Activated naive CD4-positive, alpha-beta T cell treated with anti-CD3 and anti-CD28 coated beads, Interleukin-2, amount 50 U/mL, for 24 hours (primary cell): ENCODE measurements around the gene DDX24.

Experiments used
- H3K27ac Mint-ChIP-seq: one replicate; pipeline ENCODE4 v1.8.0; 2021; ENCODE audit warnings: mild to moderate bottlenecking, mixed read lengths
- H3K27me3 Mint-ChIP-seq: one replicate; pipeline ENCODE4 v1.8.0; 2021; ENCODE audit warnings: mixed read lengths
- H3K36me3 Mint-ChIP-seq: one replicate; pipeline ENCODE4 v1.8.0; 2021; ENCODE audit warnings: mixed read lengths
- H3K4me1 Mint-ChIP-seq: one replicate; pipeline ENCODE4 v1.8.0; 2021; ENCODE audit warnings: mixed read lengths
- H3K4me3 Mint-ChIP-seq: one replicate; pipeline ENCODE4 v1.8.0; 2021; ENCODE audit warnings: mild to moderate bottlenecking, mixed read lengths
- H3K9me3 Mint-ChIP-seq: one replicate; pipeline ENCODE4 v1.8.0; 2021; ENCODE audit warnings: mixed read lengths

Gene DDX24

GRCh38 chr14:94119071-94119470 is 38.1 kb upstream of the DDX24 start:
- peaks cover 17% of the 10 kb centered on the region for H3K9me3 Mint-ChIP-seq
- no peaks in the 10 kb centered on the region for H3K4me1 Mint-ChIP-seq
- H3K27ac Mint-ChIP-seq: no peak overlapping the region
- H3K36me3 Mint-ChIP-seq: peaks cover 6% of the 10 kb centered on the region
- no peak overlapping the region for H3K4me3 Mint-ChIP-seq
- peaks cover 16% of the 10 kb centered on the region for H3K27me3 Mint-ChIP-seq

GRCh38 chr14:94117856-94118255 is 36.9 kb upstream of the DDX24 start:
- Mint-ChIP-seq H3K9me3 (peaks cover 14% of the 10 kb centered on the region), H3K36me3 (peaks cover 6% of the 10 kb centered on the region), H3K4me1 (no peaks in the 10 kb centered on the region), H3K4me3 (no peak overlapping the region), H3K27me3 (peaks cover 16% of the 10 kb centered on the region), H3K27ac (no peak overlapping the region)

GRCh38 chr14:94116701-94117100 is 35.7 kb upstream of the DDX24 start:
- Mint-ChIP-seq H3K27me3 (peaks cover 16% of the 10 kb centered on the region), H3K9me3 (peaks cover 8% of the 10 kb centered on the region), H3K36me3 (peaks cover 6% of the 10 kb centered on the region), H3K4me1 (no peaks in the 10 kb centered on the region), H3K4me3 (no peak overlapping the region), H3K27ac (no peak overlapping the region)

GRCh38 chr14:94115631-94116030 is 34.6 kb upstream of the DDX24 start:
- no peaks in the 10 kb centered on the region for H3K4me1 Mint-ChIP-seq
- peaks cover 3% of the 10 kb centered on the region for H3K9me3 Mint-ChIP-seq
- no peak overlapping the region for H3K27ac Mint-ChIP-seq
- H3K4me3 Mint-ChIP-seq: no peak overlapping the region
- peaks cover 1% of the 10 kb centered on the region for H3K36me3 Mint-ChIP-seq
- peaks cover 11% of the 10 kb centered on the region for H3K27me3 Mint-ChIP-seq

- Mint-ChIP-seq H3K27me3 (peaks cover 9% of the 10 kb centered on the region), H3K27ac (no peak overlapping the region), H3K9me3 (no peaks in the 10 kb centered on the region), H3K4me3 (no peak overlapping the region), H3K4me1 (no peaks in the 10 kb centered on the region), H3K36me3 (peaks cover 1% of the 10 kb centered on the region)
Measured at GRCh38 chr14:94115058-94115591, 34.1 kb upstream of the DDX24 start.

- no peaks in the 10 kb centered on the region for H3K4me1 Mint-ChIP-seq
- H3K27ac Mint-ChIP-seq: no peak overlapping the region
- peaks cover 9% of the 10 kb centered on the region for H3K27me3 Mint-ChIP-seq
- peaks cover under 1% of the 10 kb centered on the region for H3K36me3 Mint-ChIP-seq
- no peak overlapping the region for H3K4me3 Mint-ChIP-seq
- H3K9me3 Mint-ChIP-seq: no peaks in the 10 kb centered on the region
Measured at GRCh38 chr14:94114589-94115057, 33.6 kb upstream of the DDX24 start.

GRCh38 chr14:94113908-94114588 is 33.0 kb upstream of the DDX24 start:
- Mint-ChIP-seq H3K4me1 (no peaks in the 10 kb centered on the region), H3K27me3 (peaks cover 9% of the 10 kb centered on the region), H3K27ac (no peak overlapping the region), H3K4me3 (no peak overlapping the region), H3K9me3 (no peaks in the 10 kb centered on the region), H3K36me3 (no peaks in the 10 kb centered on the region)

GRCh38 chr14:94113490-94113889 is 32.5 kb upstream of the DDX24 start:
- Mint-ChIP-seq H3K27me3 (peaks cover 9% of the 10 kb centered on the region), H3K9me3 (no peaks in the 10 kb centered on the region), H3K4me1 (no peaks in the 10 kb centered on the region), H3K36me3 (no peaks in the 10 kb centered on the region), H3K27ac (no peak overlapping the region), H3K4me3 (no peak overlapping the region)

- Mint-ChIP-seq H3K27ac (no peak overlapping the region), H3K27me3 (peaks cover 9% of the 10 kb centered on the region), H3K9me3 (no peaks in the 10 kb centered on the region), H3K4me3 (no peak overlapping the region), H3K36me3 (no peaks in the 10 kb centered on the region), H3K4me1 (no peaks in the 10 kb centered on the region)
Measured at GRCh38 chr14:94113073-94113472, 32.1 kb upstream of the DDX24 start.

GRCh38 chr14:94112513-94113063 is 31.6 kb upstream of the DDX24 start:
- H3K36me3 Mint-ChIP-seq: no peaks in the 10 kb centered on the region
- H3K9me3 Mint-ChIP-seq: no peaks in the 10 kb centered on the region
- no peak overlapping the region for H3K4me3 Mint-ChIP-seq
- peaks cover 9% of the 10 kb centered on the region for H3K27me3 Mint-ChIP-seq
- no peaks in the 10 kb centered on the region for H3K4me1 Mint-ChIP-seq
- H3K27ac Mint-ChIP-seq: no peak overlapping the region

GRCh38 chr14:94111276-94112095 is 30.5 kb upstream of the DDX24 start:
- Mint-ChIP-seq H3K27me3 (peaks cover 8% of the 10 kb centered on the region), H3K27ac (no peak overlapping the region), H3K4me1 (no peaks in the 10 kb centered on the region), H3K36me3 (no peaks in the 10 kb centered on the region), H3K9me3 (no peaks in the 10 kb centered on the region), H3K4me3 (no peak overlapping the region)

GRCh38 chr14:94110552-94111181 is 29.7 kb upstream of the DDX24 start, which contains the start of gene IFI27:
IFI27 (plus strand) TSS chr14:94110736.
- H3K4me3 Mint-ChIP-seq: no peak within 1 kb of the TSS

GRCh38 chr14:94109915-94110250 is 28.9 kb upstream of the DDX24 start:
- Mint-ChIP-seq H3K4me3 (no peak overlapping the region), H3K9me3 (no peaks in the 10 kb centered on the region), H3K4me1 (no peaks in the 10 kb centered on the region), H3K27me3 (peaks cover 2% of the 10 kb centered on the region), H3K36me3 (no peaks in the 10 kb centered on the region), H3K27ac (no peak overlapping the region)

More at GRCh38 chr14:94110552-94111181, 29.7 kb upstream of the DDX24 start, which contains the start of gene IFI27:
- Mint-ChIP-seq H3K27me3 (peaks cover 6% of the 10 kb centered on the region), H3K9me3 (no peaks in the 10 kb centered on the region), H3K4me1 (no peaks in the 10 kb centered on the region), H3K27ac (no peak within 1 kb of the TSS), H3K36me3 (no peaks in the 10 kb centered on the region)

GRCh38 chr14:94104731-94105130 is 23.7 kb upstream of the DDX24 start:
- Mint-ChIP-seq H3K9me3 (no peaks in the 10 kb centered on the region), H3K36me3 (no peaks in the 10 kb centered on the region), H3K27ac (no peak overlapping the region), H3K27me3 (no peaks in the 10 kb centered on the region), H3K4me3 (no peak overlapping the region), H3K4me1 (no peaks in the 10 kb centered on the region)

- Mint-ChIP-seq H3K9me3 (no peaks in the 10 kb centered on the region), H3K4me3 (no peak overlapping the region), H3K27me3 (no peaks in the 10 kb centered on the region), H3K4me1 (no peaks in the 10 kb centered on the region), H3K36me3 (no peaks in the 10 kb centered on the region), H3K27ac (no peak overlapping the region)
Measured at GRCh38 chr14:94103554-94104150, 22.6 kb upstream of the DDX24 start.
